Stimulated activated naive CD8-positive, alpha-beta T cell treated with anti-CD3 and anti-CD28 coated beads, Interleukin-15, amount 100 ng/mL, for 72 hours (primary cell): ENCODE results near the gene CREBBP.
"Not testable (repeated sequence)": the region's sequence is repeated elsewhere in the genome, so short reads cannot be mapped to it uniquely, and the experiment has no call there.

Source experiments
- ATAC-seq: fragments of 150-1000 bp; cut with Tn5 transposase; 2 replicates; pipeline ENCODE4 v1.10.0; 2021; ENCODE audit warnings: mild to moderate bottlenecking, moderate library complexity
- DNase-seq, 2 donors: peaks; one replicate each; pipeline ENCODE4 v3.0.0; 2021 to 2022
- H3K27ac Mint-ChIP-seq, 2 donors: one replicate each; pipeline ENCODE4 v1.8.0; 2022; ENCODE audit warnings: mild to moderate bottlenecking in 2 of 2, mixed read lengths in 2 of 2, moderate library complexity in 2 of 2
- H3K27me3 Mint-ChIP-seq: one replicate; pipeline ENCODE4 v1.8.0; 2022; ENCODE audit warnings: mixed read lengths
- H3K4me1 Mint-ChIP-seq: one replicate; pipeline ENCODE4 v1.8.0; 2022; ENCODE audit warnings: mild to moderate bottlenecking, mixed read lengths
- H3K4me3 Mint-ChIP-seq, 2 donors: one replicate each; pipeline ENCODE4 v1.8.0; 2022; ENCODE audit warnings: mild to moderate bottlenecking in 2 of 2, mixed read lengths in 2 of 2, moderate library complexity in 1 of 2
- H3K9me3 Mint-ChIP-seq, 2 donors: one replicate each; pipeline ENCODE4 v1.8.0; 2022; ENCODE audit warnings: mixed read lengths in 2 of 2

Gene CREBBP

DNA sequence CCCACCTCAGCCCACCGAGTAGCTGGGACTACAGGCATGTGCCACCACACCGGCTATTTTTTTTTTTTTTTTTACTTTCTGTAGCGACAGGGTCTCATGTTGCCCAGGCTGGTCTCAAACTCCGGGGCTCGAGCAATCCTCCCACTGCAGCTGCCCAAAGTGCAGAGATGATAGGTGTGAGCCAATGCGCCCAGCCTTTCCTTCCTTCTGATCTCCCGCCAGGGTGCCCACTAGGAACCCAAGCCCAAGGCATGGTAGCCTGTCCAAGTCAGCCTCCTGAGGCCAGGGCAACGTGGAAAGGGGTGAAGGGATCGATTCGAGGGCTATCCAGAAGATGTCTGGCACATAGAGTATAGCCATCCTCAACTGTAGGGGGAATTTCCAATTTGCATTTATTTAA, 9.6 kb upstream of the CREBBP start:
- Mint-ChIP-seq H3K4me1 (no peaks in the 10 kb centered on the region), H3K9me3 (no peaks in the 10 kb centered on the region), H3K27ac (no peak overlapping the region), H3K27me3 (peaks cover 22% of the 10 kb centered on the region), H3K4me3 (no peak overlapping the region)
- no peak for DNase-seq
- ATAC-seq = no peak

DNA sequence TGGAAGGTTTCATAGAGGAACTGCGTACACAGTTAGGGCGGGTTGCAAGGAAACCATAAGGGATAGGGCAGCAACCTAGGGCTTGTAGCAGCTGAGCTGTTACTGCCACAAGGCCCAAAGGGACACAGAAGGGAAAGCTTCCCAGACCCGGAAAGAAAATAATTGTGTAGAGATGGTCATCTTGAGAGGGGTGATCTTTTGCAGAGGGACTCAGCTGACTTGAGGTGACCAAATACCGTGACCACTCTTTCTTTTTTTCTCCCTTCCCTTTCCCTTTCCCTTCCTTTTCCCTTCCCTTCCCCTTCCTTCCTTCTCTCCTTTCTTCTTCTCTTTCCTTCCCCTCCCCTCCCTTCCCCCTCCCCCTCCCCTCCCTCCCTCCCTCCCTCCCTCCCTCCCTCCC, 8.5 kb upstream of the CREBBP start:
- H3K4me3 Mint-ChIP-seq = no peak overlapping the region
- H3K27ac Mint-ChIP-seq = no peak overlapping the region
- DNase-seq = no peak
- no peaks in the 10 kb centered on the region for H3K4me1 Mint-ChIP-seq
- no peaks in the 10 kb centered on the region for H3K9me3 Mint-ChIP-seq
- peaks cover 24% of the 10 kb centered on the region for H3K27me3 Mint-ChIP-seq
- no peak for ATAC-seq

DNA sequence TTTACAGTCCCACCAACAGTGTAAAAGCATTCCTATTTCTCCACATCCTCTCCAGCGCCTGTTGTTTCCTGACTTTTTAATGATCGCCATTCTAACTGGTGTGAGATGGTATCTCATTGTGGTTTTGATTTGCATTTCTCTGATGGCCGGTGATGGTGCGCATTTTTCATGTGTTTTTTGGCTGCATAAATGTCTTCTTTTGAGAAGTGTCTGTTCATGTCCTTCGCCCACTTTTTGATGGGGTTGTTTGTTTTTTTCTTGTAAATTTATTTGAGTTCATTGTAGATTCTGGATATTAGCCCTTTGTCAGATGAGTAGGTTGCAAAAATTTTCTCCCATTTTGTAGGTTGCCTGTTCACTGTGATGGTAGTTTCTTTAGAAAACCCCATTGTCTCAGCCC, 5.5 kb upstream of the CREBBP start:
- ATAC-seq, H3K9me3 Mint-ChIP-seq: not testable (repeated sequence)

DNA sequence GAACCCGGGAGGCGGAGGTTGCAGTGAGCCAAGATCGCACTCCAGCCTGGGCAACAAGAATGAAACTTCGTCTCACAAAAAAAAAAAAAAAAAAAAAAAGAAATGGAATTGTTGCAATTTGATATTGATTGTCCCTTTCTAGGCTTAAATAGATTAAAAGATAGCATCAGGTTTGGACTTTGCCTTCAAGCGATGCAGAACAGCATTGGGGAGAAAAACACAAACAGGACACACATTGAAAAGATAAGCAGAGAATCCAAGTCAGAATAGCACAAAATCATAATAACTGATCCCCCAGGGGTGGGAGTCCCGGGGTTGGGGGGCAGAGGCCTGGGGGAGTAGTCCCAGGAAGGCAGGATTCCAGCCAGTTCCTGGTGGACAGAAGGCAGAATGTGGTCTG, 3.9 kb upstream of the CREBBP start:
- Mint-ChIP-seq H3K4me1 (peaks cover 14% of the 10 kb centered on the region), H3K27me3 (peaks cover 26% of the 10 kb centered on the region), H3K4me3 (no peak overlapping the region), H3K27ac (no peak overlapping the region), H3K9me3 (no peaks in the 10 kb centered on the region)
- no peak for DNase-seq
- ATAC-seq = no peak

More for the DNA sequence above, 5.5 kb upstream of the CREBBP start:
- H3K4me3 Mint-ChIP-seq, H3K27ac Mint-ChIP-seq, DNase-seq: not testable (repeated sequence)
- Mint-ChIP-seq H3K27me3 (peaks cover 34% of the 10 kb centered on the region), H3K4me1 (peaks cover 14% of the 10 kb centered on the region)

DNA sequence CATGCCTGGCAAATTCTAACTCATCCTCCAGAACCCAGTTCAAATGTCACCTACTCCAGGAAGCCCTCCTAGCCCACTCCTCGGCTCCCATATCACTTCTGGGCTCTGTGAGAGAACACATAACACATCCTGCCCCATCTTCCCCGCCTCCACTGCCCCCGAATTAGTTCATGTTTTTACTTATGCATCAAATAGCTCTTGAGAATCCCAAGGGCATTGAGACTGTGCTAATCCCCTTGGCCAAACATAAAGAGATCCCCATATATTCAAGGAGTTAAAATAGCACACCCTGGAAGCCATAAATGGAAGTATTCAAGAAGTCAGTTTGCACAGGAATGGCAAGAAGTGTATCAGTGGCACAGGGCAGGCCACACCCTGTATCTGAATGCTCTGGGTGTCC, 2.0 kb upstream of the CREBBP start:
- DNase-seq (no peak), ATAC-seq (no peak)
- Mint-ChIP-seq H3K27ac (peak overlapping the region in 1 of 2 donors; percentile 78), H3K4me3 (peak overlapping the region; percentile 31 to 77), H3K27me3 (peaks cover 25% of the 10 kb centered on the region), H3K9me3 (no peaks in the 10 kb centered on the region), H3K4me1 (peaks cover 32% of the 10 kb centered on the region)

DNA sequence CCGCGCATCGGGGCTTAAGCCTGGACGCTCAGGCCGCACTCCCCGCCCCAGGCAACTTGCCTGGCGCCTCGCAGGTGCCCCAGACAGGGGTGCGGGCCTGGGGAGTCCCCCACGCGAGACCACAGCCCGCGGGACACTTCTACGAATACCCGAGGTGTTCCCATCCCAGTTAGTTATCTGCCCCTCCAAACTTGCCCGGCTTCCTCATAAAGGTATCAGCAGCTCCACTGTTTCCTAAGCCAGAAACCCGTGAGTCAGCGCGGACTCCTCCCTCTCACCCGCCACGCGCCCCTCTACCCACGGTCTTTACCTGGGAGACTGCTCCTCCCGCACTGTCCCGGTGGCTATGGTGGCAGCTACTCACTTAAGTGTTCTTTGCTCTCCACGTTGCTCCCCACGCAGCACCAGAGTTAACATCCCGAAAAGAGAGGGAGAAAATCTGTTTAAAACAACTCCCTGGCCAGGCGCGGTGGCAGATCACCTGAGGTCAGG, 1.0 kb upstream of the CREBBP start:
- H3K9me3 Mint-ChIP-seq = no peaks in the 10 kb centered on the region
- peaks cover 25% of the 10 kb centered on the region for H3K27me3 Mint-ChIP-seq
- H3K27ac Mint-ChIP-seq = peak overlapping the region; percentile 85 to 94
- peak overlapping the region; percentile 75 to 77 for H3K4me3 Mint-ChIP-seq
- no peak for DNase-seq
- H3K4me1 Mint-ChIP-seq = peaks cover 42% of the 10 kb centered on the region
- ATAC-seq = no peak

DNA sequence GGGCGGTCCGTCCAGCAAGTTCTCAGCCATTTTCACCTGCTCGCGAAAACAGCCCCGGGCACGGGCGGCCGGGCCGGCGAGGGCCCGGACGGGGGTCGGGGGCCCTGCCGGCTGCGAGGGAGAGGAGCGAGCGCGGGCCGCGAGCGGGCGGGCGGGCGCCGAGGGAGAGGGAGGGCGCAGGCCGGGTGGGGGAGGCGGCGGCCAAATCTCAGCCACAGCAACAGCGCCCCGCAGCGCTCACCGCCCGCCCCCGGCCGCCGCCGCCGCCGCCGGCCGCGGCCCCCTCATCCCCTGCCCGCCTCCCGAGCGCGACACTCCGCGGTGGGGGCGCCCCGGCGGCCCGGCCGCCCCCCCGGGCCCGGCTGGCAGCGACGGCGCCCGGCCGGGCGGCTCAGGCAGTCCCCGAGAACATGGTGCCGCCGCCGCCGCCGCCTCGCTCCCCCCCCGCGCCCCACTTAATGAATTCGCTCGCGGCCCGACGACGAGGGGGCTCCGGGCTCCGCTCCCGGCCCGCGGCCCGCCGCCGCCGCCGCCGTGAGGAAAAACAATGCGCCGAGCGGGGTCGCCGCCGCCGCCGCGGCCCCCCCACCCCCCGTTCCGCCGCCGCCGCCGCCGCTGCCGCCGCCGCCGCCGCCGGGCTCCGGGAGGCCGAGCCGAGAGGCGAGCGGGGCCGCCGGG, 487 bp downstream of the CREBBP start:
- DNase-seq (peak; percentile 63 to 67), ATAC-seq (peak; percentile 73)
- Mint-ChIP-seq H3K9me3 (no peaks in the 10 kb centered on the region), H3K4me3 (peak overlapping the region; percentile 87 to 91), H3K27ac (no peak overlapping the region), H3K27me3 (peaks cover 25% of the 10 kb centered on the region), H3K4me1 (peaks cover 57% of the 10 kb centered on the region)

DNA sequence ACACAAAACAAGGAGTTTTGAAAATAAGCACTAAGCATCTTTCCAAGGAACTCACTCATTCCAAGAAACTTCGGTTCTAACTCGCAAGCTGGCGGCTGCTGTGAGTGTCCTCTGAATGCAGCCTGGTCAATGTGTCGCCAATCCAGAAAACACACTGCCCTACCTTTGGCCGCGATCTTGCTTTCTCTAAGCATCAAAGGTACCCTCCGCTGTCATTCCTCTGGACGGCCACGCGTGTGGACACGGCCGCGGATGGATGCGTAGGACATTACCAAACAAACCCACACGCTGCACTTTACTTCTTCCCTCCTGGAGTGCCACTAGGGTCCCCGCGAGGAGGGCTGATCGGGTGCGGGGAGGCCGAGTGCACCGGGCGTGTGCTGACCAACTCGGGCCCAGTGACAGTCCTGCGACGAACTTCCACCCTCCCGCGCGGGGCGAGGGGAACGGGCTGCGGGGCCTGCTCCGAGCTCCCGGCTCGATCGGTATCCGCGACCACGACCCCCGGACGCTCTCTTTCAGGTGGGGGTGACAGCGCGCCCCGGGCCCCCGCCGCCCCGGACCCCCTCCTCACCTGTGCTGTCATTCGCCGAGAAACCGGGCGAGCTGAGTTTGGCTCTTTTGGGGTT, 1.1 kb downstream of the CREBBP start:
- ATAC-seq = peak; percentile 32
- H3K27me3 Mint-ChIP-seq = peaks cover 25% of the 10 kb centered on the region
- H3K9me3 Mint-ChIP-seq = no peaks in the 10 kb centered on the region

DNA sequence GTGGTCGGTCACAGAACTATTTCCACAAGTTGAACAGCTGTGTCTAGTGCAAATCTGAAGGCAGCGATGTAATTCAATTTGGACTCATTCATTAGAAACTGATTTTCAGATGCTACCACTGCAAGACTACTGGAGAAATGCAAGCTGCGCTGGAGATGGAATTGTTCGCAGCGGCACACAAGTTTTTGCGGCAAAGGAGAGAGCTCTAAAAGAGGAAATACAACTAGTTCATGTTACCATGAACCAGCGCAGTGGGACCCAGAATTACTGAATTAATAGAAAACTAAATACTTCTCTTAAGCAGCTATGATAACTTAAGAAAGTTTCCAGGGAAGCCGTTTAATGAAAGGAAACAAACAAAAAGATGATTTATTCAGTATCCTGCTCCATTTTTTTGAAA, 1.9 kb downstream of the CREBBP start:
- H3K4me1 Mint-ChIP-seq = peaks cover 71% of the 10 kb centered on the region
- H3K27ac Mint-ChIP-seq = peak overlapping the region; percentile 16 to 80
- H3K4me3 Mint-ChIP-seq = peak overlapping the region; percentile 87 to 91
- ATAC-seq (no peak), DNase-seq (no peak)
- no peaks in the 10 kb centered on the region for H3K9me3 Mint-ChIP-seq
- peaks cover 18% of the 10 kb centered on the region for H3K27me3 Mint-ChIP-seq

More for the DNA sequence above, 1.1 kb downstream of the CREBBP start:
- DNase-seq = peak; percentile 28
- Mint-ChIP-seq H3K4me1 (peaks cover 63% of the 10 kb centered on the region), H3K27ac (peak overlapping the region; percentile 80 to 87), H3K4me3 (peak overlapping the region; percentile 87 to 91)

DNA sequence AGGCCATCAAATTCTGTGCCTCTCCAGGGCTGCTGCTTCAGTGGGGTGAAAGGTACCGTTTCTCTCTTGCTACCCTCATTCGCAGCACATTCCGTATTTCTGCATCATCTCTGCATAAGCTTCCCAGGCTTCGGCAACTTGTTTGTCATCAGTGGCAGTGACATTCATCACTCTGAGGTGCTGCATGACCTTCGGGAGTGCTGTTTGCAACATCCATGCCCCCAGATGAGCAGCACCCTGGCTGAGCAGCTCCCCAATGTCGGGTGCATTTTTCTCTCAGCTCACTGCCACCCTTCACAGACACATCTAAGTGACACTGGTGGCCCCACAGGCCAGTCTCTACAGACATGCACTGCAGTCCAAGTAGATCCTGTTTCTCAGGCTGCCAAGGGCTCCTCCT, 3.8 kb downstream of the CREBBP start:
- Mint-ChIP-seq H3K9me3 (no peaks in the 10 kb centered on the region), H3K27me3 (peaks cover 1% of the 10 kb centered on the region), H3K27ac (peak overlapping the region in 1 of 2 donors; percentile 83), H3K4me1 (peaks cover 81% of the 10 kb centered on the region), H3K4me3 (peak overlapping the region; percentile 17 to 51)
- DNase-seq = no peak
- no peak for ATAC-seq

DNA sequence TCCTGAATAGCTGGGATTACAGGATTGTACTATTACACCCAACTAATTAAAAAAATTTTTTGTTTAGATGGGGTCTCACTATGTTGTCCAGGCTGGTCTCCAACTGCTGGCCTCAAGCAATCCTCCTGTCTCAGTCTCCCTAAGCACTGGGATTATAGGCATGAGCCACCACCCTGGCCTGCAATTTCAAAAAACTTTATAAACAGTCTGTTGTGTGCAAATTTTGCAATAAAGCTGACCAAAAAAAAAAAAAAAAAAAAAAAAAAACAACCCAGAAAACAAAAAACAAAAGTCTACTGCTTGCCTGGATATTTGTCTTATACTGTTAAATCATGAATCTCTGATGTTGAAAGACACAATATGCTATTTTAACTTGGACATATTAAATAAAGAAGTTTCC, 4.4 kb downstream of the CREBBP start:
- ATAC-seq (no peak), DNase-seq (no peak)
- H3K27ac Mint-ChIP-seq = no peak overlapping the region
- peaks cover 81% of the 10 kb centered on the region for H3K4me1 Mint-ChIP-seq
- no peaks in the 10 kb centered on the region for H3K27me3 Mint-ChIP-seq
- peak overlapping the region in 1 of 2 donors; percentile 51 for H3K4me3 Mint-ChIP-seq
- H3K9me3 Mint-ChIP-seq = no peaks in the 10 kb centered on the region

DNA sequence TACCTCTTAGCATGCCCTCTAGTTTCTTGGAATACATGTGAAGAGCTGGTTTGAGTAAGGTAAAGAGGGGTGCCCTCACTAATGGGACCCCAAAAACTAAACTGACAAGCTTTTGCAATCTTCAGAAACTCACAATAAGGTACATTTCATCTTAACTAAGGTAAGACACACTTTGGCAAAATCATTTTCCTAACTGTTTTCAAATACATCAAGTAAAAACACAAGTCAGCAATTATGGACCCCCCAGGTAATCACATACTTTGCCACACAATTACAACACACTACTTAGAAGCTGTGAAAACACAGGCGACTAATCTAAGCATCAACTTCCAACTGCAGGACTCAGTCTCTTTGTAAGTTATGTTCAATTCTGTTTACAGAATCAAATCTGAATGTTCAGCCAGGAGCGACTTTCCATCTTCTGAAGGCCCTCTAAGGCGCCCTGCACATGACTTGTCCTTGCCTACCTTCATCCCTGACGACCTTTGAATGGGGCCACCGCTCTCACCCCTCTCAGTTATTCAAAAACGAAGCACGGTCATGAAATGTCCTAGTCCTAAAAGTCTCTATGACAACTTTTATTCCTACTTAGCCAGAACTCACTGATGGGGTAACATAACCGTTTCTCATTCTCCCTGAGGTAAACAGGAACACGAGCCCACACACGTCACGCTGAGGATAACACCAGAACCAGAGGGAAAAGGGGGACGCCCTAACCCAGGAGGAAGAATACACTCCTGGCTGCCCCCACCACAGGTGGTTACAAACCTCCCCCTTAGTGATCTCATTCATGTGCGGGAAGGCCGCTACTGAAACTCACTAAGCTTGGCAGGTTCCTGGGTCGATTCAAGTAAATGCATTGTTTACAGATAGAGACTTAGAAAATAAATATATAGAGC, 5.5 kb downstream of the CREBBP start:
- Mint-ChIP-seq H3K4me1 (peaks cover 91% of the 10 kb centered on the region), H3K27me3 (no peaks in the 10 kb centered on the region), H3K9me3 (no peaks in the 10 kb centered on the region), H3K4me3 (peak overlapping the region; percentile 4 to 5), H3K27ac (no peak overlapping the region)
- ATAC-seq = peak; percentile 21
- DNase-seq = no peak

DNA sequence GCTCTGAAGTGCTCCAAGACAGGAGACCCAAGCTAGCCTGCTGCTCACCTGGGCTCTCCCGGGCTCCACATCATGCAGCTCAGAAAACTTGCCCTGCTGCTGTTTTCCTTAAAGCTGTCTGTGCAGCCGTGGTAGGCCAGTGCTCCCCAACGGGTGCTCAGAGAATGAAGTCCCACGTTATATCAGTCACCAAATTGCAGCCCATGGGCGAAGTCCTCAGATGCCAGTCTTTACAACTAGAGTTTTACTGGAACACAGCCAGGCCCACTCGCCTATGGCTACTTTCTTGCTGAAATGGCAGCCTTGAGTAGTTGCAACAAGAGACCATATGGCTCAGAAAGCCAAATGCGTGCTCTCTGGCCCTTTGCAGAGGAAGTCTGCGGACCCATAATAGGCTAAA, 6.3 kb downstream of the CREBBP start:
- Mint-ChIP-seq H3K4me3 (no peak overlapping the region), H3K27me3 (no peaks in the 10 kb centered on the region), H3K9me3 (no peaks in the 10 kb centered on the region), H3K4me1 (peaks cover 98% of the 10 kb centered on the region), H3K27ac (peak overlapping the region in 1 of 2 donors; percentile 56)
- DNase-seq = no peak
- no peak for ATAC-seq

DNA sequence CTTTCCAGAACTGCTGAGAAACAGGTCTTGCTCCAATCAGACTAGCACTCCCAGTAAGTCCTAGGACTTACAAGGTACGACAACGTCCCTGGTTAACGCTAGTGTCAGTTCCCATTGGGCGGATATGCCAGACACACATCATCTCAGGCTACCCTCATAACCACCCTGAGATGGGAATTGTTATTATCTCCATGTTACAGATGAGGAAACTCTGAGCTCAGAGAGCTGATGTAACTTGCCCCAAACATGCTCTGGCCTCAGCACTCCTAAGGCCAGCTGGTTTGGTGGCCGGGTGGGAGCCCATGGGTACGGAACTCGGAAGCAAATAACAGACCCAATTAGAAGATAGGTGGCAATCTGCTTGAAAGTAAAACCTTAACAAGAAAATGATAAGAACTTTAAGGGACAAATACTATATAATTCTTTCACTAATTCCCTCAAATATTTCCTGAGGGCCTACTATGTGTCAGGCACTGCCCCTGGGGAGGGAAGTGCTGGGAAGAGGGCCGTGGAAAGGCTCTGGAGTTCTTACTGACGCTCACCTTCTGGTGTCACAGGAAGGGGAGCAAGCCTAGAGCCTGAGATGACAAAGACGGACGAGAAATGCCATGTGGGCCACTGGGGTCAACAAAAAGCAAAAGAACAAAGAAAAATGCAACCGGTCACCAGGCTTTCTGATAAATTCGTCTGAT, 6.9 kb downstream of the CREBBP start:
- no peaks in the 10 kb centered on the region for H3K9me3 Mint-ChIP-seq
- no peak for DNase-seq
- peaks cover 98% of the 10 kb centered on the region for H3K4me1 Mint-ChIP-seq
- no peak overlapping the region for H3K4me3 Mint-ChIP-seq
- no peak for ATAC-seq
- no peaks in the 10 kb centered on the region for H3K27me3 Mint-ChIP-seq
- peak overlapping the region in 1 of 2 donors; percentile 65 for H3K27ac Mint-ChIP-seq

DNA sequence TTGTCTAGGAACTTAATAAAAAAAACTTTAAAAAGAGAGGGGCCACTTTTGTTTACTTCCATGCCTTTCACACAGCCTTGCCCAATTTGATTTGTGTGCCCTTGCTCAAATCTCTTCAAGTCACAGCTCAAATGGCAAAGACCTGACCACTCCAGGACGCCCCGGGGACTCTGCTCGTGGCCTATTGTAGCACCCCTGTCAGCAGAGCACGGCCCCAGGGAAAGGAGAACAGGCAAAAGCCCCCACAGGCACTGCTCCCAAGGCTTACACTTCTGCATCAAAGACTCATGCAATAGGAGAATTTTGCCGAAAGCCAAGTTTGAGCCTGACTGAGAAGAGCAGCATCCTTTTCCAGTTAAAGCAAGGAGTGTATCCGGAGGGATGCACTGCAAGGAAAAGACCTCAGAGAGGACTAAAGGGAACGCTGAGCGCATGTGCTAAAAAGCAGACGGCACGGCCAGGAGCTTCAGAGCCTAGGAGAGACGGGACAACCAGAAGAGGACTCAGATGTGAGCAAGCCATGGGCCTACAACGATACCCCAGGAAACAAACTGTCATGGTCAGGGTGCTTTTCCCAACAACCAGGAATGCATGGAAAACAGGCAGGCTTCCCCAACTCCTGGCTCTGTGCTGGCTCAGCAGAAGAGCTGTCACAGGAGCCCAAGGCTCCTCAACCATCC, 8.2 kb downstream of the CREBBP start:
- DNase-seq = no peak
- Mint-ChIP-seq H3K27ac (no peak overlapping the region), H3K4me1 (peaks cover 95% of the 10 kb centered on the region), H3K27me3 (no peaks in the 10 kb centered on the region), H3K4me3 (no peak overlapping the region), H3K9me3 (no peaks in the 10 kb centered on the region)
- ATAC-seq = no peak
